Ecto neural progenitor cell (in vitro differentiated cells): Measurements from ENCODE around the gene HEATR5A.
"Not testable (repeated sequence)": the region's sequence is repeated elsewhere in the genome, so short reads cannot be mapped to it uniquely, and the experiment has no call there.

Source experiments
- DNase-seq: peaks from one replicate; pipeline ENCODE4 v3.0.0-alpha.2; 2018; ENCODE audit warnings: low spot score

The HEATR5A gene

GRCh38 chr14:31326111-31326510, 94.2 kb downstream of the HEATR5A start:
- DNase-seq, result no peak

DNA sequence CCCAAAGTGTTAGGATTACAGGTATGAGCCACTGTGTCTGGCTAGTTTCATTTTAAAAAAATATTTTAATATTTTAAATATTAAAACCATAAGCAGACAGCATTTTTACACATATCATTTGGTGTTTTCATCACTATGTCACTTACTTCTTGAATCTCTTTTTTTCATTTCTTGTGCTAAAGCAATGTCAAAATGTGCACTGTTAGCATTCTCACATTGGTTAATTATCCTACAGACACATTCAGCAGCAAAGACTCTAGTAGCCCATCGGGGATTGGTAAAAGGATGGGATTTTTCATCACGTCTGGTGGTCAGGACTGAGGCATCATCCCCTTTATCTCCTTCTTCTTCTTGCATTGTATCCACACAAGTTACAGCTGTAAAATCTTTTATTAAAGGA, 96.9 kb downstream of the HEATR5A start:
- no peak for DNase-seq

DNA sequence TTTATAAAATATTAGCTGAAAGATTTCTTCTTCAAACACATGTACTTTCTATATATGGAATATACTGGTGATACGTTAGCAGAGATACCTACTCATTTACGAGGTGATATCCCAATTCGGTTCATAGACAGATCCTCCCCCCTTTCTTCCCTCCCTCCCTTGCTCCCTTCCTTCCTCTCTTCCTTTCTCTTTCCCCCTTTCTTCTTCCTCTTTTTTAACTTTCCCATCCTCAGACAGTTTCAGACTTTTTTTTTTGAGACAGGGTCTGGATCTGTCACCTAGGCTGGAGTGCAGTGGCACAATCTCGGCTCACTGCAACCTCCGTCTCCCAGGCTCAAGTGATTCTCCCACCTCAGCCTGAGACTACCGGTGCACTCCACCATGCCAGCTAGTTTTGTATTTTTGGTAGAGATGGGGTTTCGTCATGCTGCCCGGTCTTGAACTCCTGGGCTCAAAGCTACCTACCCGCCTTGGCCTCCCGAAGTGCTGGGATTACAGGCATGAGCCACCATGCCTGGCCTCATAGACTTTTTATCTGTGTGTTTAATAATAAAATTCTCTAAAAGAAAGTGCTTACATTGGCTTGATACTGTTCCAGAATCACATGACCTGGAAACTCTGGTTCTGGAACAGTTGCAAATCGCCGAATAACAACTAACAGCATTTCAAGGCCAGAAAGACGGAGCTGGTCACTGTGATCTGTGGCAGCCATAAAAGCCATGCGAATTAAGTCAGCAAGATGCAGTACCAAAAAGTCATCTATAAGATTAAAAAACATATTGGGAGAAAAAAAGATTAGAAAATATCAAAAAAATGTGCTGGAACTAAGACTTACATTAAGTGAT, 99.2 kb downstream of the HEATR5A start:
- DNase-seq, result no peak

DNA sequence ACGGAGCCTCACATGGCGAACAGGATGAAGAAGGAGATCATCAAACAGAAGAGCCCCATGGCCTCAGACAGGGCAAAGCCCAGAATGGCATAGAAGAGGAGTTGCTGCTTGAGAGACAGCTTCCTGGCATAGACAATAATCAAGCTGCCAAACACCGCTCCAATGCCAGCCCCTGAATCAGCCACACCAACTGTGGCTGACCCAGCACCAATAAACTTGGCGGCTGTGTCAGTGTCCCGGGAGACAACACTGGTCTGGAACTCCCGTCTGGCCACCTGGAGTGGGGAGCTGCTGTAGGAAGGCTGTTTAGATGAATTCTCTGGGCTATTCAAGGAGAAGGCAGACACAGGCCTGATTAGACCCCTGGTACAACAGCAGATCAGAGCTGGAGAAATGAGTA, 100.1 kb downstream of the HEATR5A start:
- DNase-seq, result no peak

DNA sequence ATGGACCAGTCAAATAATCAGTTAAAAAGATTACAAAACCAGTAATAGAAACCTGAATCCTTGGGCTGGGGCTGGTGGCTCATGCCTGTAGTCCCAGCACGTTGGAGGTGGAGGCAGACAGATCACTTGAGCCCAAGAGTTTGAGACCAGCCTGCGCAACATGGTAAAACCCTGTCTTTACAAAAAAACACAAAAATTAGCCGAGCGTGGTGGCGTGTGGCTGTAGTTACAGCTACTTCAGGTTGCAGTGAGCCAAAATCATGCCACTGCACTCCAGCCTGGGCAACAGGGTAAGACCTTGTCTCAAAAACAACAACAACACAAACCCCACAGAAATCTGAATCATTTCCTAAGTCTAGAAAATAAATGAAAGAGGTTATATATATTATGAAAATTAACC, 100.6 kb downstream of the HEATR5A start:
- DNase-seq, result no peak

DNA sequence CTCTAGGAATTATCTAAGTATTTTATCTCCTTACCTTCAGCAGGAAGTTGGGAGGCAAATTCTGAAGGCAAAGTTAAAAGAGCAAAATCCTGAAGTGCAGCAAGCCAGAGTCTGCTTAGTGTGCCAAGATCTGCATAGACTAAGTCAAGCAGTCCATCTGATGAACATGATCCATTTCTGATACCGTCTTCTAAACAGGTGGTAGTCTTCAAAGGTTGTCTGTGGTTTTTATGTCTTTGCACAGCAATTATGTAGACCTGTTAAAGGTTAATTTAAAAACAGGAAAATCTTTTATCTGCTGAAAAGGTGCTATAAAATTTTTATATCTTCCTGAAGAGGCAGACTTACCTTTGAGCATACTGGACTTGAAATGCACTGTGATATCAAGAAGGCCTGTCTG, 107.4 kb downstream of the HEATR5A start:
- no peak for DNase-seq

DNA sequence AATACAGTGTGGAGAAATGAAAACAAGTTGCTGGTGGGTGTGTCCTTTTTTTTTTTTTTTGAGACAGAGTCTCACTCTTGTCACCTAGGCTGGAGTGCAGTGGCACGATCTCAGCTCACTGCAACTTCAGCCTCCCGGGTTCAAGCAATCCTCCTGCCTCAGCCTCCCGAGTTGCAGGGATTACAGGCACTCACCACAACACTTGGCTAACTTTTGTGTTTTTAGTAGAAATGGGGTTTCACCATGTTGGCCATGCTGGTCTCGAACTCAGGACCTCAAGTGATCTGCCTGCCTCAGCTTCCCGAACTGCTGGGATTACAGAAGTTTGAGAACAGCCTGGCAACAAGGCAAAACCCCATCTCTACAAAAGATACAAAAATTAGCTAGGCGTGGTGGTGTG, 108.0 kb downstream of the HEATR5A start:
- not testable (repeated sequence) for DNase-seq

DNA sequence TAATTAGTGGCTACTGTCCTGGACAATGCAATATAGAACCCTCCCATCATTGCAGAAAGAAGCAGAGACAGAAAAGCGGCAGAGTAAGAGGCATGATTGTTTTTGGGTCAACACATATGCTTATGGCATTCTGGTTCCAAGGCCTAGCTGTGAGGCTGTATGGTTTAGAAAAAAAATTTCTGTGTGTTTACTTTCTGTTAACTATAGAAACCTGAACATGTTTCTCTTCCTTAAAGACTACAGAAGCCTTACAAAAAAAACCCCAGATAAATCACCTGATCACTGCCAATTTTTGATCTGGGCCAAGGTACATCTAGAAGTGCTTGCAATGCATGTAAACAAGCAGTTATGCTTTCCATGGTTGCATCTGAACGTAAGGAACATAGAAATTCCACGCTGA, 112.7 kb downstream of the HEATR5A start:
- no peak for DNase-seq

DNA sequence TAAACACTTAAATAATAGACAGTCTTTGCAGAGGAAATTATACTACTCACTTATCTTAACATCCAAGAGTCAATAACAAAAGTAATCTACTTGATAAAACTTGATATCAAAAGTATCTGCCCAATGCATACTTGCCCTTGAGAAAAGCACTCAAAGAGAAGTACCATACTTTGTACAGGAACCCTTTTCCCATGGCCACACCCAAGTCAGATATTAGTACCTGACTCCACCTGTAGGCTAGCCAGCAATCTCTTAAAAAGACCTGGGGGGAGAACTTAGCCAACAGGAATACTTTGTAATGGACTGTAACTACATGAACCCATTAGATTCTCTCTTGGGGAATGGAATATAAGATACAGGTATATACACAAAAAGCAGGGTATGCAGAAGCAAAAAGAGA, 113.2 kb downstream of the HEATR5A start:
- DNase-seq, result no peak

- DNase-seq, result no peak
Observed at GRCh38 chr14:31303654-31304053, 116.7 kb downstream of the HEATR5A start.

- DNase-seq, result no peak
Observed at GRCh38 chr14:31300883-31301282, 119.5 kb downstream of the HEATR5A start.

DNA sequence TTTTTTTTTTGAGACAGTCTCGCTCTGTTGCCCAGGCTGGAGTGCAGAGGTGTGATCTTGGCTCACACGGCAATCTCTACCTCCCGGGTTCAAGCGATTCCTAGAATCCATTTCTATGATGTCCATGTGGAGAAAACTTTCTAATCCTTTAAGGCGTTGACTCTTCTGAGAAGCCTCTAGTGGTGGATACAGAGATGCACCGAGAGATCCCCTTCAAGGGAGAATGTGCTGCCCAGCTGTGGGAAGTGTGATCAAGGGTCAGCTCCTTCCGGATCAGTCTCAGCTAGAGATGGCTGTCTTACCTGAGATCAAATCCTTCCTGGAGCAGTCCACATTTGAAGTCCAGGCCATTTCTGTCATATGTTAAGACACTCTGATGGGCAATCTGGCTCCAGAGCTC, 120.1 kb downstream of the HEATR5A start:
- DNase-seq, result no peak

DNA sequence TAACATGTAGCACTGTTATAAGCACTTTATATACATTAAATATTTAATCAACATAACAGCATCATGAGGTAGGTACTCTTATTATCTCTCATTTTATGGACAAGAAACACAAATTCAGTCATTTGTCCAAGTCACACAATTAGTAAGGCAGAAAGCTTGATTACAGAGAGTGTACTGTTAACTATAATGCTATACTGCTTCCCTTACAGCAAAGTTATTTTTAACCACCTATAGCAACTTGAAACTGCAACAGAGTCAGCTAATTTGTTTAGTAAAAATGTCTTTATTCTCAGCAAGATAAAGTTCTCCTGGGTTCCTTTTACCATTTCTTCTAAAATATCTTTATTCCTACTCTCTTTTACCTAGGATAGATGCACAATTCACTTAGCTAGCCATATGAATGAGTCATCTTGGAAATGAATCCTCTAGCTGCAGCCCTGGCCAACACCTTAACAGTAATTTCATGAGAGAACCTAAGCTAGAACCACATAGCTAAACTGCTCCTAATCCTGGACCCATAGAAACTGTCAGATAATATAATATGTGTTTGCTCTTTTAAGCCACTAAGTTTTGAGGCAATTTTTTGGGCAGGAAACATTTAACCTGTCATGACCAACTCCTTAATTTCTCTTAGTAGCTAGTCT, 122.5 kb downstream of the HEATR5A start:
- DNase-seq, result no peak

GRCh38 chr14:31297112-31297511, 123.2 kb downstream of the HEATR5A start:
- DNase-seq, result no peak

DNA sequence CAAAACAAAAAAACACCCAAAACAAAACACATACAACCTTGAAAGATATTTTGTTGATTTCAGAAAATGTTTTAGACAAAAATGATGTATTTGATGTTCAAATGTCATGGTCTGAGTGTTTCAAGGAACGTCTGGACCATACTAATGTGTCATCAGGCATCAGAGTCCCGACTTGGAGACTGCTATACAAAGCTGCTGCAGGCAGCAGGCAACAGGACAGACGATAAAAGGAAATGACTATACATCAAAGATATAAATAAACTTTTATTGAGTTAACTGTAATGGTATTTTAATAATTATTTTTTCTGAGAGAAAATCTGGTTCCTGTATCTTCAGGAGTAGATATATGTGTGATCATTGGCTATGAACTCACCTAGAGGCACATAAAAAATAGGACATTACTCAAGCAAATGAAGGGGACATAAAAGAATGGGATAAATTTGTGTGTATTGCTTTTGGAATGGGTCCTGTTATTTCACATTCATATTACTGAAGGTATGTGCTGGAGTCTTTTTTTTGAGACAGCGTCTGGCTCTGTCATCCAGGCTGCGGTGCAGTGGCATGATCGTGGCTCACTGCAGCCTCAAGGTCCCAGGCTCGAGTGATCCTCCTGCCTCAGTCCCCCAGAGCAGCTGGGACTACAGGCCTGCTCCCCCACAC, 125.5 kb downstream of the HEATR5A start:
- DNase-seq, result no peak

DNA sequence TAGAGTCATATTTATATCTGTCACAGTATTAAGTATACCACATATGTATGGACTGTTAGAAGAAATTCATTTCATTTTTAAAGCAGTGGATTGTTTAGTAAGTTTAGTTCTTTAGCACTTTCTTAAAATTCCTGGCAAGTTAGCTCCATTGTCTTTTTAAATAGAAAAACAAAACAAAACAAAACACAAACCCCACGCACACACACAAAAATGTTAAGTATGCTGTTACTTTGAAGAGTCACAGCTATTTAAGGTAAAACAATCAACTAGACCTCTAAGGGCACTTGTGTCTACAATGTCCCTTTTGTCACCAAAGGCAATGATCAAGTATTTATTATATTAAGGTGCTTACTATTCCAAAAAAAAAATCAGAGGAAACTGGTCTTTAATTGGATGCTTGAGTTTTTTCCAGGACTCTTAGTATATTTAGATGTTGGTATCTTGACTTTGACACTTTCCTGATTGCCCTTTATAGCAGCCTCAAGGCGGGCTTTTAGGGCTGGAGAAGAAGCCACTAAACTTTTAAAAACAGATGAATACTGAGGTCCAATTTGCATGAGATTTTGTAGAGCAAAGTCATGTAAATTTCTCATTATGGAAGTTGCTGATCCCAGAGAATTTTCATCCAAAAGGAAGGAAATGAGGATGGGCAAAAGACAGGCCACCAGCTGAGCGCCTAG, 127.3 kb downstream of the HEATR5A start:
- no peak for DNase-seq

DNA sequence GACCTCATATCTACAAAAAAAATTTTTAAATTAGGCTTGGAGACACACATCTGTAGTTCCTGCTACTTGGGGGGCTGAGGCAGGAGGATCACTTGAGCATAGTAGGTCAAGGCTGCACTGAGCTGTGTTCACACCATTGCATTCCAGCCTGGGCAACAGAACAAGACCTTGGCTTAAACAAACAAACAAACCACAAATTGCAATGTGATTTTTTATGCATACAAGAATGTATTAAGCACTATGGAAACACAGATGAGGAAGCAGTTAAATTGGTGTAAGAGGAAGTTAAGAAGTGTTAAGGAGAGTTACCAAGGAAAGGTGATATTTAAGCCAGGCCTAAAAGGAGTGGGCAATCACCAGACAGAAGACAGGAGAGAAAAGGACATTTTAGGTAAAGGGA, 129.1 kb downstream of the HEATR5A start:
- no peak for DNase-seq

GRCh38 chr14:31287294-31287972, 132.9 kb downstream of the HEATR5A start:
- DNase-seq, result no peak

GRCh38 chr14:31286456-31287293, 133.7 kb downstream of the HEATR5A start:
- peak; percentile 50 for DNase-seq

DNA sequence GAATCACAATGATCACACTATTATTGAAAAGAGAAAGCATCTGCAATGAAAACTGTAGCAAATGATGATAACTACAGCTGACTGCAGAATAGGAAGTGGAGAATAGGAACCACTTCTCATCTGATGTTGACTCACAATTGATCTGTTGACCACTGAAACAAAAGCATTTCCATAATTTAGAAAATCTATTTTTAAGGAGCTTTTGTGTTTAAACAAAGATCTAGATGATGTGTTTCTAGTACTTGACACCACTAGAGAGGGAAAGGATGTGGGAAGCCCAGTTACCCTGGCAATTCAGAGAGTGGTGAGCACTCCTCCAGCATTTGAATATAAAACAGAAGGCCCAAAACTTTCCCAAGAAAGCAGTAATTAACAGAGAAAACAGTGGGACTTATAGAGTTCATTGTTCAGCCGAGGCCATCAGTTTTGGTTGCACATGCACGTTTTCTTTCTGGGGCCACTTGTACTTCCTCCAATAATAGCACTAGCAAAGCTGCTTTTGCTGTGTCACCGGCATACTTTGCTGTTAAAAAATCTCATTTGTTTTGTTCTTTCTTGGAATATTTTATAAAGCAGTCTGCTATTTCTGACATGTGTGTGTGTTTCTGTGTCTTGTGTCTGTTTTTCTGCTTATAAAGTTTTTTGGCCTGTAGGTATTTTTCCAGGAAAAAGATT, 136.6 kb downstream of the HEATR5A start:
- no peak for DNase-seq

GRCh38 chr14:31283153-31283552, 137.2 kb downstream of the HEATR5A start:
- DNase-seq, result no peak
